Peyer's patch (tissue), 4 donors: ENCODE measurements around the gene EDC4.

Experiments
- CTCF ChIP-seq, 6 experiments: fragments of 450-650 bp in 4 of 6; fragments of 200-600 bp in 2 of 6; sonication (generic) in 1 of 6; IDR thresholded peaks; one replicate each; pipeline ENCODE4 v1.5.1; 2017 to 2019; ENCODE audit warnings: antibody characterized with exemption in 6 of 6, mild to moderate bottlenecking in 3 of 6, moderate library complexity in 1 of 6
- POLR2A ChIP-seq, 2 donors: fragments of 450-650 bp; IDR thresholded peaks; one replicate each; pipeline ENCODE4 v1.5.1; 2017; ENCODE audit warnings: antibody characterized with exemption in 2 of 2, mild to moderate bottlenecking in 2 of 2, moderate library complexity in 2 of 2

GRCh38 chr16:67833415-67834241 is 39.2 kb upstream of the EDC4 start:
- TF ChIP-seq CTCF (IDR thresholded peaks at IDR 0.05) (no peak), POLR2A (IDR thresholded peaks at IDR 0.05) (peak; percentile 42 to 76)
